HEK293 (cell line): Measurements from ENCODE around the gene NAT8L.

Experiments used
- CTCF ChIA-PET: fragments of 350-600 bp; formaldehyde crosslinking; extraction: SDS; loops from one replicate; lab custom pipeline; 2021; ENCODE audit warnings: antibody characterized with exemption; lab: Yijun Ruan, JAX
- POLR2A ChIA-PET: fragments of 300-600 bp; formaldehyde crosslinking; extraction: SDS; loops from one replicate; lab custom pipeline; 2020; ENCODE audit warnings: antibody characterized with exemption, inconsistent platforms; lab: Yijun Ruan, JAX
- H3K27ac ChIP-seq: fragments of 200-500 bp; sonication (Bioruptor generic); 2 replicates; pipeline ENCODE4 v1.5.1; 2014; ENCODE audit warnings: low read depth, low read length, control low read depth, inconsistent platforms; ENCODE audit errors: extremely low read depth
- H3K36me3 ChIP-seq, 2 experiments: fragments of 200-500 bp in 1 of 2; sonication (Bioruptor generic) in 1 of 2; 1 replicate in 1 of 2; 2 replicates in 1 of 2; pipeline ENCODE4 v1.5.1; 2014 to 2017; ENCODE audit warnings: inconsistent platforms in 2 of 2, low read length in 2 of 2; ENCODE audit not compliant: control insufficient read depth in 2 of 2, insufficient read depth in 1 of 2
- H3K4me1 ChIP-seq: fragments of 200-500 bp; sonication (Bioruptor generic); 2 replicates; pipeline ENCODE4 v1.5.1; 2014; ENCODE audit warnings: mild to moderate bottlenecking, low read length, inconsistent platforms; ENCODE audit not compliant: control insufficient read depth, insufficient read depth
- H3K4me3 ChIP-seq: 2 replicates; pipeline ENCODE4 v1.5.1; 2011; ENCODE audit warnings: low read depth, mild to moderate bottlenecking, control low read depth, low read length, moderate library complexity
- H3K9me3 ChIP-seq: fragments of 200-500 bp; sonication (Bioruptor generic); 2 replicates; pipeline ENCODE4 v1.5.1; 2014; ENCODE audit warnings: low read depth, low read length, inconsistent platforms; ENCODE audit not compliant: control insufficient read depth, insufficient read depth
- BCL6B ChIP-seq: fragments of 450-650 bp; formaldehyde crosslinking; IDR thresholded peaks from 2 replicates; pipeline ENCODE4 v1.5.1; 2017; ENCODE audit warnings: missing biosample characterization, missing genetic modification characterization
- GLIS2 ChIP-seq: fragments of 450-650 bp; formaldehyde crosslinking; IDR thresholded peaks from 2 replicates; pipeline ENCODE4 v1.5.1; 2016; ENCODE audit warnings: missing biosample characterization, missing genetic modification characterization
- HIC1 ChIP-seq: fragments of 450-650 bp; formaldehyde crosslinking; IDR thresholded peaks from 2 replicates; pipeline ENCODE4 v1.5.1; 2016; ENCODE audit warnings: missing biosample characterization, missing genetic modification characterization
- KLF10 ChIP-seq: fragments of 450-650 bp; IDR thresholded peaks from 2 replicates; pipeline ENCODE4 v1.5.1; 2018; ENCODE audit warnings: missing biosample characterization, mild to moderate bottlenecking, missing genetic modification characterization
- SCRT2 ChIP-seq: fragments of 450-650 bp; formaldehyde crosslinking; IDR thresholded peaks from 2 replicates; pipeline ENCODE4 v1.5.1; 2016; ENCODE audit warnings: missing biosample characterization, missing genetic modification characterization
- SP2 ChIP-seq: fragments of 450-650 bp; formaldehyde crosslinking; IDR thresholded peaks from 2 replicates; pipeline ENCODE4 v1.5.1; 2016; ENCODE audit warnings: missing biosample characterization, missing genetic modification characterization
- ZBTB10 ChIP-seq: fragments of 450-650 bp; formaldehyde crosslinking; IDR thresholded peaks from 2 replicates; pipeline ENCODE4 v1.5.1; 2016; ENCODE audit warnings: missing biosample characterization, missing genetic modification characterization
- ZBTB20 ChIP-seq: fragments of 450-650 bp; formaldehyde crosslinking; IDR thresholded peaks from 2 replicates; pipeline ENCODE4 v1.5.1; 2016; ENCODE audit warnings: missing biosample characterization, missing genetic modification characterization
- ZIC2 ChIP-seq: fragments of 450-650 bp; formaldehyde crosslinking; IDR thresholded peaks from 2 replicates; pipeline ENCODE4 v1.5.1; 2016; ENCODE audit warnings: missing biosample characterization, missing genetic modification characterization
- ZNF114 ChIP-seq: fragments of 450-650 bp; formaldehyde crosslinking; IDR thresholded peaks from 2 replicates; pipeline ENCODE4 v1.5.0; 2017; ENCODE audit warnings: missing biosample characterization, missing genetic modification characterization
- ZNF558 ChIP-seq: fragments of 450-650 bp; formaldehyde crosslinking; IDR thresholded peaks from 2 replicates; pipeline ENCODE4 v1.5.1; 2016; ENCODE audit warnings: missing biosample characterization, missing genetic modification characterization
- ZNF600 ChIP-seq: fragments of 450-650 bp; formaldehyde crosslinking; IDR thresholded peaks from 2 replicates; pipeline ENCODE4 v1.5.1; 2016; ENCODE audit warnings: missing biosample characterization, missing genetic modification characterization
- ZNF629 ChIP-seq: fragments of 450-650 bp; formaldehyde crosslinking; IDR thresholded peaks from 2 replicates; pipeline ENCODE4 v1.5.1; 2017; ENCODE audit warnings: missing biosample characterization, missing genetic modification characterization
- TF ChIP-seq, protein P1 (sequence below): fragments of 450-650 bp; formaldehyde crosslinking; IDR thresholded peaks from 2 replicates; pipeline ENCODE4 v1.5.1; 2016; ENCODE audit warnings: missing biosample characterization, missing genetic modification characterization
- TF ChIP-seq, protein P2 (sequence below): fragments of 450-650 bp; formaldehyde crosslinking; IDR thresholded peaks from 2 replicates; pipeline ENCODE4 v1.5.1; 2016; ENCODE audit warnings: missing biosample characterization, missing genetic modification characterization

Gene NAT8L

DNA sequence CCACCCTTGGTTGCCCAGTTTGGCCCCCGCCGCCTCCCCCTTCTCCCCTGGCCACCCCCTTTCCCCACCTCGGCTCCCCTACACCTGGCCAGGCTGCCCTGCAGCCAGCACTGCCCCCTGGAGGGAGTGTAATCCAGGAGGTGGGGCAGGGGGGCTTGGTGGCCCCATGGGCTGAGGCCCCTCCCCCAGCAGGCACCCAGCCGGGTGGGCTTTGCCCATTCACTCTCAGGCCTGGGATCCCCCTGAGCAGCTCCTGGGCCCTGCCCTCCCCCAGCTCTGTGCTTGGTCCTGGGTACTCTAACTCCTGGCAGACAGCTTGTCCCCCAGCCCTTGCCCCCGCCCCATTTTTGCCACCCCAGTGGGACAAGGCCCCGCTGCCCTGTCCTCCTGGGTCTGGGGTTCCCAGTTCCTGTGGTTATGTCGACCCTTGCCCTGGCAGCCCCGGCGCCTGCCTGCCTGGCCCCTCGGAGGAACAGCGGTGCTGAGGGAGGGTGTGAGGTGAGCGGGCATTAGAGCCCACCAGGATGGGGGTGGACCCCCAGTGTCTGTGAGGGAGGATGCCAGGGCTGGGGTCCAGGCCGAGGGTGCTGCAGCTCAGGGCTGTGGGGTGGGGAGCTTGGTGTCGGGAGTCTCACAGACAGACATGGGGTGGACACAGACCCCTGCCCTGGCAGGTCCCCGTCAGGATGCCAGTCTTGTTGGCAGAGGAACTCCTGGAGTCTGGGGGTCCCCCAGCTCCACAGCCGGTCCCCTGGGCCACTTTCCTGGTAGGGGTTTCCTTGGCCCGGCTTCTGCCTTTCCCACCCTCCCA is 10.2 kb downstream of the NAT8L start:
- Histone ChIP-seq H3K4me1 (no peaks in the 10 kb centered on the region), H3K36me3 (peaks cover 0 to 10% of the 10 kb centered on the region in 2 experiments; a peak in 1 of 3 replicates), H3K27ac (no peak overlapping the region), H3K9me3 (no peaks in the 10 kb centered on the region), H3K4me3 (no peak overlapping the region)
- POLR2A ChIA-PET = no interaction called here
- CTCF ChIA-PET = no interaction called here
- TF ChIP-seq ZIC2 (tag by site-specific recombination) (0 out of 2 replicates have a peak, but pooled peaks have one; percentile 14), ZBTB20 (tag by site-specific recombination) (peak; percentile 13; the same call in 1 of the 2 replicates), KLF10 (tag by site-specific recombination) (no peak), GLIS2 (peak; percentile 29; the same call in 1 of the 2 replicates)

GRCh38 chr4:2069986-2070385 is 10.9 kb downstream of the NAT8L start:
- no peak for TF ChIP-seq ZNF558 (tag by site-specific recombination)
- TF ChIP-seq SP2 (tag by site-specific recombination) = peak; percentile 33
- peak; percentile 10; the same call in 1 of the 2 replicates for TF ChIP-seq HIC1 (tag by site-specific recombination)
- ChIA-PET POLR2A (no interaction called here), CTCF (no interaction called here)
- Histone ChIP-seq H3K4me3 (no peak overlapping the region), H3K4me1 (no peaks in the 10 kb centered on the region), H3K9me3 (no peaks in the 10 kb centered on the region), H3K27ac (no peak overlapping the region), H3K36me3 (peaks cover 0 to 5% of the 10 kb centered on the region in 2 experiments; a peak in 1 of 3 replicates)

DNA sequence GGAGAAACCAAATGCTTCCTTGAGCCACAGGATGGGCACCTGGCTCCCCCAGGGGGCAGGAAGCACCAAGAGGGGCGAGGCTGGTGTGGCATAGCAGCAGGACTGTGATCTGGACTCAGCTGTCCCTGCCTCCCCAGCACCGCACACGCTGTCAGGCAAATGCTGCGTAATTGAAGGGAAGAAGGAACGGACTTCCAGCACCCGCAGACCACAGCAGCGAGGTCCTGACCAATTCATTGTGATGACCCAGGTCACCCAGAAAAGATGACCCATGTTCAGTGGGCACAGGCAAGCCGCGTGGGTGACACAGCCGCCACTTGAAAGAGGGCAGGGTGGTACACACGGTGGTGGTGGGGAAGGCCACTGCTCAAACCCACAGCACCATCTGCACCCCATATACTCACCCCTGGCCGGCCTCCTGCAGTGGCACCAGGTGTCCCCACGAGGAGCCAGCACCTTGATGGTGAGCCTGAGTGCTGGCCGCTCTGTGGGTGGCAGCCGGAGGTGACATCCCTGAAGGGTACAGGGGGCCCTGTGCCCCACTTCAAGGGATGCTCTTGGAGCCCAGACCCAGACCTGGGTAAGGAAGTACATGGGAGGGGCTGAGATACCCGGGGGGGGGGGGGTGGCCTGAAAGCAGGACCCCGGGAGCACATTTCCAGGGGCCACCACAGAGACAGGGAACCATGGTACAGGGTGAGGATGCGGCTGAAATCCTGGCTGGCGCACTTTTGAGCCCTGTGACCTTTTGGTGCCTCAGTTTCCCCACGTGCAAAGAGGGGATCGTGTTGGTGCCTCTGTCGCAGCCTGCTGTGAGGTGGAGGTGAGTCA is 11.5 kb downstream of the NAT8L start:
- Histone ChIP-seq H3K36me3 (peaks cover 0 to 5% of the 10 kb centered on the region in 2 experiments; a peak in 1 of 3 replicates), H3K4me3 (no peak overlapping the region), H3K4me1 (no peaks in the 10 kb centered on the region), H3K27ac (no peak overlapping the region), H3K9me3 (no peaks in the 10 kb centered on the region)
- CTCF ChIA-PET = no interaction called here
- POLR2A ChIA-PET = no interaction called here
- TF ChIP-seq, protein P1, sequence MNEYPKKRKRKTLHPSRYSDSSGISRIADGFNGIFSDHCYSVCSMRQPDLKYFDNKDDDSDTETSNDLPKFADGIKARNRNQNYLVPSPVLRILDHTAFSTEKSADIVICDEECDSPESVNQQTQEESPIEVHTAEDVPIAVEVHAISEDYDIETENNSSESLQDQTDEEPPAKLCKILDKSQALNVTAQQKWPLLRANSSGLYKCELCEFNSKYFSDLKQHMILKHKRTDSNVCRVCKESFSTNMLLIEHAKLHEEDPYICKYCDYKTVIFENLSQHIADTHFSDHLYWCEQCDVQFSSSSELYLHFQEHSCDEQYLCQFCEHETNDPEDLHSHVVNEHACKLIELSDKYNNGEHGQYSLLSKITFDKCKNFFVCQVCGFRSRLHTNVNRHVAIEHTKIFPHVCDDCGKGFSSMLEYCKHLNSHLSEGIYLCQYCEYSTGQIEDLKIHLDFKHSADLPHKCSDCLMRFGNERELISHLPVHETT = 0 out of 2 replicates have a peak, but pooled peaks have one; percentile 31
- TF ChIP-seq ZNF600 (tag by site-specific recombination) (peak; percentile 83), ZNF629 (0 out of 2 replicates have a peak, but pooled peaks have one; percentile 21), ZNF114 (tag by site-specific recombination) (no peak), HIC1 (tag by site-specific recombination) (peak; percentile 8; the same call in 1 of the 2 replicates), BCL6B (tag by site-specific recombination) (no peak), SCRT2 (peak; percentile 63), ZBTB10 (tag by site-specific recombination) (peak; percentile 56; the same call in 1 of the 2 replicates)
- TF ChIP-seq, protein P2, sequence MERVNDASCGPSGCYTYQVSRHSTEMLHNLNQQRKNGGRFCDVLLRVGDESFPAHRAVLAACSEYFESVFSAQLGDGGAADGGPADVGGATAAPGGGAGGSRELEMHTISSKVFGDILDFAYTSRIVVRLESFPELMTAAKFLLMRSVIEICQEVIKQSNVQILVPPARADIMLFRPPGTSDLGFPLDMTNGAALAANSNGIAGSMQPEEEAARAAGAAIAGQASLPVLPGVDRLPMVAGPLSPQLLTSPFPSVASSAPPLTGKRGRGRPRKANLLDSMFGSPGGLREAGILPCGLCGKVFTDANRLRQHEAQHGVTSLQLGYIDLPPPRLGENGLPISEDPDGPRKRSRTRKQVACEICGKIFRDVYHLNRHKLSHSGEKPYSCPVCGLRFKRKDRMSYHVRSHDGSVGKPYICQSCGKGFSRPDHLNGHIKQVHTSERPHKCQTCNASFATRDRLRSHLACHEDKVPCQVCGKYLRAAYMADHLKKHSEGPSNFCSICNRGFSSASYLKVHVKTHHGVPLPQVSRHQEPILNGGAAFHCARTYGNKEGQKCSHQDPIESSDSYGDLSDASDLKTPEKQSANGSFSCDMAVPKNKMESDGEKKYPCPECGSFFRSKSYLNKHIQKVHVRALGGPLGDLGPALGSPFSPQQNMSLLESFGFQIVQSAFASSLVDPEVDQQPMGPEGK (tag by site-specific recombination) = peak; percentile 33; the same call in 1 of the 2 replicates
